Measurements from ENCODE around the gene ISL2. TPM values are rescaled to one million over a fixed set of nuclear protein-coding genes. Genes with fewer than 3 reads are reported as not detected.

The ISL2 gene
- total RNA-seq, 1 donor from 2014 or later: not detected

GRCh38 chr15:76341366-76342057 is 4.9 kb downstream of the ISL2 start:
- no peak for FAIRE-seq

DNA sequence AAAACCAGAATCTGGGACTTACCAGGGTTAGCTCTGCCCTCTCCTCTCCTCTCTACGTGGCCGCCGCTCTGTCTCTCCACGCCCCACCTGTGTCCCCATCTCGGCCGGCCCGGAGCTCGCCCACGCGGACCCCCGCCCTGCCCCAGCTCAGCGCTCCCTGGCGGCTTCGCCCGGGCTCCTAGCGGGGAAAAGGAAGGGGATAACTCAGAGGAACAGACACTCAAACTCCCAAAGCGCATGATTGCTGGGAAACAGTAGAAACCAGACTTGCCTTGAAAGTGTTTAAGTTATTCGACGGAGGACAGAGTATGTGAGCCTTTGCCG is 5.4 kb downstream of the ISL2 start:
- DNase-seq (ENCODE audit: low spot score in 2 of 2): no peak
- FAIRE-seq: no peak

More at GRCh38 chr15:76341366-76342057, 4.9 kb downstream of the ISL2 start:
- no peak for DNase-seq (ENCODE audit: low spot score in 2 of 2)

DNA sequence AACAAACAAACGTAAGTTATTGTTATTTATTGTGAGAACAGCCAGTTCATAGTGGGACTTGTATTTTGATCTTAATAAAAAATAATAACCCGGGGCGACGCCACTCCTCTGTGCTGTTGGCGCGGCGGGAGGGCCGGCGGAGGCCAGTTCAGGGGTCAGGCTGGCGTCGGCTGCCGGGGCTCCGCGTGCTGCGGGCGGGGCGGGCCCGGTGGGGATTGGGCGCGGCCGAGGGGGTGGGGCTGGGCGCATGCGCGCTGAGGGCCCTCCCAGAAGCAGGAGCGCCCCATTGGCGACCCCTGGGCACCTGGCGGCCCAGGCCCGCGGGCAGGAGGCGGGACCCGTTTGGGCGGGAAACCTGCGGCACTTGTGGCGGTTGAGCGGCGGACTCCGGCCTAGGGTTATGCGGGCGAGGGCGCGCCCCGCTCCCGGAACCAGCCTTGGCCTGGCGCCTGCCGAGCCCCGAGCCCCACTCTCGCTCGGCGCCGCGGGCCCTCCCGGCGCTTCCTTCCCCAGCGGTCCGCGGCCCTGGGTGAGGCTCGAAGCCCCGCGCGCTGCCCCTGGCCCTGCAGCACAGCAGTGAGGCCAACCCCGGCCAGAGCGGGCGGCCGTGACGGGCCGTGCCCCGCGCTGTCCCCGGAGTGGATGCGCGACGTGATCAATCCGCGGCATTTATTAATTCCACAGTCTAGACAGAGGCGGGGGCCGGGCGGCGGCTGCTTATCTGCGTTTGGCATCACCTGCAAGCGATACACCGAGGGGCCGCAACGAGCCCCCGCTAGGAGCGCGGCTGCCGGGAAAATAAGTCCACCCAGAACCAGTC is 6.0 kb downstream of the ISL2 start:
- DNase-seq (ENCODE audit: low spot score in 2 of 2) (no peak), FAIRE-seq (no peak)

DNA sequence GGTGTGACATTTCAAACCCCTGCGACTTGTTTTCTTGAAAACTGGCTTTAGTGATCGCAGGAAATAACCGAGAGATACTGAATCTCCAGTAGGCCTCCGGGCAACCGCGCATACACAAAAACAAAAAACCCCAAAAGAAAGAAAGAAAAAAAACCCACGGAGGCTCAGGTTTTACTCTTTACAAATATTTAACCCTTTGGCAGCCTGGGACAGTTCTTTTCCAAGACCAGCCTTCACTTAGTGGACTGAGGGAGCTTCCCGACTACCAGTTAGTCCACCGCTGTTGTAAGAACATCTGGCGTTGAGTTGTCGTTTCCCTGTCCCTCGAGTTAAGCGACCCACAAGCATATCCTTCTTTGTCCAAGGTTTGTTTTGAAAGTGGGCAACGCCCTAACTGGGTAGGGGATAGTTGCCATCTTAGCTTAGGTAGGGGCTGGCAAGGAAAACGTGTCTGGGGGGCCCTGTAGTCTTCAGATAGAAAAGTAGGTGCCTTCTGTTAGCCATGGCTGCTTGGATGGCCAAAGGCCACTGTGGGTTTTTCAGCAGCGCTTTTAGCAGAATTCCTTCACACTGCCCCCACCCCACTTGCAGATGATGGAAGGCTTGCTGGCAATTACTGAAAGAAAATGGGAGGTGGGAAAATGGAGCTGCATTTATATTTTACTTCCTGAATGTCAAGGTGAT is 6.9 kb downstream of the ISL2 start:
- no peak for FAIRE-seq
- DNase-seq (ENCODE audit: low spot score in 2 of 2): no peak

- DNase-seq (ENCODE audit: low spot score in 2 of 2) (no peak), FAIRE-seq (no peak)
Measured at GRCh38 chr15:76344893-76345582, 8.5 kb downstream of the ISL2 start.

- DNase-seq (ENCODE audit: low spot score in 2 of 2) (no peak), FAIRE-seq (no peak)
Measured at GRCh38 chr15:76345583-76345879, 9.0 kb downstream of the ISL2 start.

GRCh38 chr15:76345880-76346668 is 9.5 kb downstream of the ISL2 start:
- DNase-seq (ENCODE audit: low spot score in 2 of 2) (no peak), FAIRE-seq (no peak)

- no peak for FAIRE-seq
- DNase-seq (ENCODE audit: low spot score in 2 of 2): no peak
Measured at GRCh38 chr15:76346669-76347481, 10.3 kb downstream of the ISL2 start.

DNA sequence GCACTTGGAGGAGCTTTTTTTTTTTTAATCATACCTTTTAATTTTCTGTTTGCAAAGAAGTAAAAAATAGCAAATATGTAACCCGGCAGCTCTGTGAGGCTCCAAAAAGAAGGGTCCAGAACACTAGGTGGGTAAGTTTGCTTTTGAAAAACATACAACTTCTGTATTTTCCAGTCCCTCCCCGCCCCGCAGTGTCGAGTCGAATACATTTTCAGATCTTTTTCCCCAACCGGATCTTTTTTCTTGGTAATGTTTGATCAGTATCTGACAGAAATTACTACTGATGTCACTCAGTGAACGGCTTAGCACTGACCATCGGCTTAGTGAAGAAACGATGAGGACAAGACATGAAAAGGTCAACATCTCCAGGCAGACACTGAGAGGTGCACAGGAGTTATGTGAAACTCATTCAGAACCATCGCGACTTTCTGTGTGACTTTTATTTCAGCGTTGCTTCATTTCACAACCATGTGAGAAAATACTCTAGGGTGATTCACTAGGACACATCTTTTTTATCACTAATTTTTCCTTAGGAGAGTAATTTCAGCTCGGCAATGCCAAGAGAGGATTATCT is 11.0 kb downstream of the ISL2 start:
- no peak for DNase-seq (ENCODE audit: low spot score in 2 of 2)
- FAIRE-seq: no peak

- FAIRE-seq (no peak), DNase-seq (ENCODE audit: low spot score in 2 of 2) (no peak)
Measured at GRCh38 chr15:76349301-76350070, 12.9 kb downstream of the ISL2 start.

DNA sequence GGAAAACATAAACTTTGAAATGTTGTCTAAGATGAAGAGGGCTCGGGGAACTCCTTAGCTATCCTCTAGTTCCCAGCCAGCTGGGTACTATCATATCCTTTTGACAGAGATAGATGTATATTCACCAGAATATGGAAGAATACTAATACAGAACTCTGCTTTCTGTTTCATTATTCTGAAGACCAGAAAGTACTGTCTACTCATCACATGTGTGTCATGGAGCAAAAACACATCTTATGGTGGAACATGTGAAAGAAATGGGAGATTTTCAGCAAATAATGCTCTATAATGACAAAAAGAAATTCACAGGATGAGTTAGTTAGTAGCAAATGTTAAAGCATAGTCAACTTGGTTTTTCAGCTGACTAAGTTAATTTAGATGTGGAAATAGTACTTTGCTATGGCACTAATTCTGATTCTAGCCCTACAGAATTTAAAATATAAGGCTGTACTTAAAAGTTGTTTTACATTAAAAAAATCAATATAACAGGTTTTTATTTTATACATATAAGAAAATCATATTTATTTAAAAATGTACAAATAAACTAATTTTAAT is 16.5 kb downstream of the ISL2 start:
- DNase-seq (ENCODE audit: low spot score in 2 of 2): no peak
- no peak for FAIRE-seq

DNA sequence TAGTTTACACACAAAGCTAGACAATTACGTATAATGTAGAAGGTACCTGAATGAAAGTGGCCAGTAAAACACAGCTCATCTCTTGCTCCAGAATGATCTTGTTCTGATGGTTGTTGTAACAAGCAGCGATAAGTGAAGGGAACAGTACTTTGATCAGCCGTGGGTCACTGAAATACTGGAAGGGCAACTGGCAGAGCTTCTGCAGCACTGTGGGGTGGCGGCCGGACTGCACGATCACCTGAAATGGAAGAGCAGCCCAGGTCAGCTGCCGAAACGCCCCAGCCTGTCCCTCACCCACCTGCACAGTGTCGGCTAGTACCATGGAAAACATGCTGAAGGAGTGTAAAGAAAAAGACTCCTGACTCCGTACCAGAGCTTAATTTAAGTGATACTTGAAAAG is 17.3 kb downstream of the ISL2 start:
- DNase-seq (ENCODE audit: low spot score in 2 of 2): no peak
- no peak for FAIRE-seq

GRCh38 chr15:76354823-76355440 is 18.4 kb downstream of the ISL2 start:
- no peak for FAIRE-seq
- no peak for DNase-seq (ENCODE audit: low spot score in 2 of 2)

DNA sequence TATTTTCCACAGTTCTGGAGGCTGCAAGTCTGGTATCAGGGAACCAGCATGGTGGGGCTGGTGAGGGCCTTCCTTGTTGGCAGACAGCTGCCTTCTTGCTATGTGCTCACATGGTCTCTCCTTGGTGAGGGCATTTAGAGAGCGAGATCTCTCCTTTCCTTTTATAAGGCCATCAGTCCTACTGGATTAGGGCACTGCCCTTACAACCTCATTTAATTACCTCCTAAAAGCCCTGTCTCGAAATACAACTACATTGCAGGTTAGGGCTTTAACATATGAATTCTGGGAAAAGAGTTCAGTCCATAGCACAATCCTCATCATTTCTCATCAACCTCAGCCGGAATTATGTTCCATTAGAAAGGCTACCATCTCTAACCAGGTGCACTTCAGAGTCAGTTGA is 21.9 kb downstream of the ISL2 start:
- DNase-seq (ENCODE audit: low spot score in 2 of 2) (no peak), FAIRE-seq (no peak)

GRCh38 chr15:76359152-76359551 is 22.6 kb downstream of the ISL2 start:
- no peak for DNase-seq (ENCODE audit: low spot score in 2 of 2)
- FAIRE-seq: no peak

- no peak for DNase-seq (ENCODE audit: low spot score in 2 of 2)
- no peak for FAIRE-seq
Measured at GRCh38 chr15:76360416-76360815, 23.8 kb downstream of the ISL2 start.

GRCh38 chr15:76363251-76363650 is 26.7 kb downstream of the ISL2 start:
- no peak for FAIRE-seq
- DNase-seq (ENCODE audit: low spot score in 2 of 2): no peak

DNA sequence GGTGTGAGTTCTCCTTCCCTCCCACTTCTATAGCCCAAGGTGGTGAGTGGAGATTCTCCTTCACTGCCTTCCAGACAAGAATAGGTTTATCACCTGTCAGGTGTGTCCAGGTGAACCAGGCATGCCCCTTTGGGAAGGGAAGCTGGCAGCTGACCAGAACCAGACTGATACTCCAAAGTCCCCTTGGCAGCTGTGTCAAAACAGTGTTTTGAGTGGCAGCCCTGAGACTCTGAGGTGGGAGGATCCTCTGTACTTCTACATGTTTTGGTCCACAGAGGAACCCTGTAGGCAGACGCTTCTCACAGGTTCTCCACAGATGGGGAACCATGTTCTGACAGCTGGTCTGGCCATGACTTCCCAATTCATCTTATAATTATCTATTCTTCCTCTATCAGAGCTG is 30.1 kb downstream of the ISL2 start:
- FAIRE-seq: no peak
- DNase-seq (ENCODE audit: low spot score in 2 of 2): no peak
